ENCODE results near the gene CHRNA3.

Gene CHRNA3

DNA sequence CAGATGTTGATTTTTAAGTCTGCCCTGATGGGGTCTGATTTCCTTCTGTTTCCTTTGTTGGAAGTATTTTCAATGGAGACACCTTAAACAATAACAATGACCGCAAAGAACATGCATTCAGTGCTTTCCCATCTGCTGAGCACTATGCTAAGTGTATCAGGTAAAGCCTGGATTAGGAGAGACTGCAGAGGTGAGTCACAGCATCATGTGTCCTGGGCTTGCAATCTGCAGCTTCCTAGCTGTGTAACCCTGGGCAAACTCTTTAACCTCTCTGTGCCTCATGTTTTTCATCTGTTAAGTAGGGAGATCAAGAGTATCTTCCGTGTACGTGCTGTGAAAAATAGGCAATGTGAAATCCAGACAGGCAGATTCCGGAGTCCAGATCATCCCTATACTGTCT lies 33.5 kb upstream of the CHRNA3 start:
- Histone ChIP-seq H3K4me1 (ENCODE audit: control insufficient read depth, insufficient read depth, low read length) (no peaks in the 10 kb centered on the region), H3K36me3 (ENCODE audit: control insufficient read depth in 2 of 2, insufficient read depth in 1 of 2, low read length in 2 of 2) (no peaks in the 10 kb centered on the region), H3K9me3 (ENCODE audit: control insufficient read depth, insufficient read depth, low read depth, low read length) (no peaks in the 10 kb centered on the region), H3K27ac (ENCODE audit: extremely low read depth, low read depth, low read length) (no peak overlapping the region), H3K4me3 (ENCODE audit: low read depth, low read length) (no peak overlapping the region)
- POLR2A ChIA-PET: no interaction called here
- CTCF ChIA-PET: interaction anchor here (0.7 to 4.7 kb wide), 2 partner anchors 17 to 55 kb away, joined by 4 to 19 read pairs; no protein-coding TSS in a partner anchor
- TF ChIP-seq ZNF560 (tag by site-specific recombination; IDR thresholded peaks at IDR 0.05; ENCODE audit: borderline replicate concordance) (no peak), KLF1 (tag by site-specific recombination; IDR thresholded peaks at IDR 0.05) (no peak), ZXDB (tag by site-specific recombination; IDR thresholded peaks at IDR 0.05) (no peak), ZNF785 (tag by site-specific recombination; IDR thresholded peaks at IDR 0.05) (no peak), KLF7 (tag by site-specific recombination; IDR thresholded peaks at IDR 0.05; ENCODE audit: borderline replicate concordance) (no peak)
- TF ChIP-seq, protein P1, sequence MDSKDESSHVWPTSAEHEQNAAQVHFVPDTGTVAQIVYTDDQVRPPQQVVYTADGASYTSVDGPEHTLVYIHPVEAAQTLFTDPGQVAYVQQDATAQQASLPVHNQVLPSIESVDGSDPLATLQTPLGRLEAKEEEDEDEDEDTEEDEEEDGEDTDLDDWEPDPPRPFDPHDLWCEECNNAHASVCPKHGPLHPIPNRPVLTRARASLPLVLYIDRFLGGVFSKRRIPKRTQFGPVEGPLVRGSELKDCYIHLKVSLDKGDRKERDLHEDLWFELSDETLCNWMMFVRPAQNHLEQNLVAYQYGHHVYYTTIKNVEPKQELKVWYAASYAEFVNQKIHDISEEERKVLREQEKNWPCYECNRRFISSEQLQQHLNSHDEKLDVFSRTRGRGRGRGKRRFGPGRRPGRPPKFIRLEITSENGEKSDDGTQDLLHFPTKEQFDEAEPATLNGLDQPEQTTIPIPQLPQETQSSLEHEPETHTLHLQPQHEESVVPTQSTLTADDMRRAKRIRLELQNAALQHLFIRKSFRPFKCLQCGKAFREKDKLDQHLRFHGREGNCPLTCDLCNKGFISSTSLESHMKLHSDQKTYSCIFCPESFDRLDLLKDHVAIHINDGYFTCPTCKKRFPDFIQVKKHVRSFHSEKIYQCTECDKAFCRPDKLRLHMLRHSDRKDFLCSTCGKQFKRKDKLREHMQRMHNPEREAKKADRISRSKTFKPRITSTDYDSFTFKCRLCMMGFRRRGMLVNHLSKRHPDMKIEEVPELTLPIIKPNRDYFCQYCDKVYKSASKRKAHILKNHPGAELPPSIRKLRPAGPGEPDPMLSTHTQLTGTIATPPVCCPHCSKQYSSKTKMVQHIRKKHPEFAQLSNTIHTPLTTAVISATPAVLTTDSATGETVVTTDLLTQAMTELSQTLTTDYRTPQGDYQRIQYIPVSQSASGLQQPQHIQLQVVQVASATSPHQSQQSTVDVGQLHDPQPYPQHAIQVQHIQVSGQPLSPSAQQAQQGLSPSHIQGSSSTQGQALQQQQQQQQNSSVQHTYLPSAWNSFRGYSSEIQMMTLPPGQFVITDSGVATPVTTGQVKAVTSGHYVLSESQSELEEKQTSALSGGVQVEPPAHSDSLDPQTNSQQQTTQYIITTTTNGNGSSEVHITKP (tag by site-specific recombination; IDR thresholded peaks at IDR 0.05): no peak
- TF ChIP-seq, protein P2, sequence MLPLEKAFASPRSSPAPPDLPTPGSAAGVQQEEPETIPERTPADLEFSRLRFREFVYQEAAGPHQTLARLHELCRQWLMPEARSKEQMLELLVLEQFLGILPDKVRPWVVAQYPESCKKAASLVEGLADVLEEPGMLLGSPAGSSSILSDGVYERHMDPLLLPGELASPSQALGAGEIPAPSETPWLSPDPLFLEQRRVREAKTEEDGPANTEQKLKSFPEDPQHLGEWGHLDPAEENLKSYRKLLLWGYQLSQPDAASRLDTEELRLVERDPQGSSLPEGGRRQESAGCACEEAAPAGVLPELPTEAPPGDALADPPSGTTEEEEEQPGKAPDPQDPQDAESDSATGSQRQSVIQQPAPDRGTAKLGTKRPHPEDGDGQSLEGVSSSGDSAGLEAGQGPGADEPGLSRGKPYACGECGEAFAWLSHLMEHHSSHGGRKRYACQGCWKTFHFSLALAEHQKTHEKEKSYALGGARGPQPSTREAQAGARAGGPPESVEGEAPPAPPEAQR (tag by site-specific recombination; IDR thresholded peaks at IDR 0.05): no peak
- TF ChIP-seq, protein P3, sequence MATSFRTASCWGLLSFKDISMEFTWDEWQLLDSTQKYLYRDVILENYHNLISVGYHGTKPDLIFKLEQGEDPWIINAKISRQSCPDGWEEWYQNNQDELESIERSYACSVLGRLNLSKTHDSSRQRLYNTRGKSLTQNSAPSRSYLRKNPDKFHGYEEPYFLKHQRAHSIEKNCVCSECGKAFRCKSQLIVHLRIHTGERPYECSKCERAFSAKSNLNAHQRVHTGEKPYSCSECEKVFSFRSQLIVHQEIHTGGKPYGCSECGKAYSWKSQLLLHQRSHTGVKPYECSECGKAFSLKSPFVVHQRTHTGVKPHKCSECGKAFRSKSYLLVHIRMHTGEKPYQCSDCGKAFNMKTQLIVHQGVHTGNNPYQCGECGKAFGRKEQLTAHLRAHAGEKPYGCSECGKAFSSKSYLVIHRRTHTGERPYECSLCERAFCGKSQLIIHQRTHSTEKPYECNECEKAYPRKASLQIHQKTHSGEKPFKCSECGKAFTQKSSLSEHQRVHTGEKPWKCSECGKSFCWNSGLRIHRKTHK (tag by site-specific recombination; IDR thresholded peaks at IDR 0.05): no peak

DNA sequence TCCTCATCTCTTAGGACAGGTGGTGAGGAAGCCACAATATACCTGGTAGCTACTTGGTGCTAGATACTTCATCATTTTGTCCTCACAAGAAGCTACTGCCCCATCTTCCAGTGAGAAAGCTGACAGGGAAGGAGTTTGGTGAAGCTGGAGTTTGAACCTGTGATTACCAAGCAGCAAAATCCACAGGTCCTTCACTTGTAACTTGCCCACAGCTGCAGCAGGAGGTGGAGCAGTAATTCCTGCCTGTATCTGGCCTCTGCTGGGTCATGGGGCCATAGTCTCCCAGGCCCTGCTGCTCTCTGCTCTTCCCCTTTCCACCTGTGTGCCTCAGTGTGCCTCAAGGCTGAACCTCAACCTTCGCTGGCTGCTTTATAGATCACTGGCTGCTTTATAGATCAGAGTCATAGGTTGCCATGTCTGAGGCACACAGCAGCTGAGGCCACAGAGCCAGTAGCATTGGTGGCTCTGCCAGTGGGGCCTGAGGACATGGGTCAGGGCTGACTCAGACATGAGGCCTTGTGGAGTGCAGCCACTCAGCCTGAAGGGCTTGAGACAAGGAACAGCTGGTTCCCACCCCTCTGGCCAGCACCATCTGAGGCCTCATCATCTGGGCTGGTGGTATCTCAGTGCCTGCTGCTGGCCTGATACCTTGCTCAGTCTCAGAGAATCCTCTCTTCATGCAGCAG lies 31.3 kb upstream of the CHRNA3 start:
- Histone ChIP-seq H3K4me3 (ENCODE audit: low read depth, low read length) (no peak overlapping the region), H3K36me3 (ENCODE audit: control insufficient read depth in 2 of 2, insufficient read depth in 1 of 2, low read length in 2 of 2) (no peaks in the 10 kb centered on the region), H3K27ac (ENCODE audit: extremely low read depth, low read depth, low read length) (no peak overlapping the region), H3K4me1 (ENCODE audit: control insufficient read depth, insufficient read depth, low read length) (no peaks in the 10 kb centered on the region), H3K9me3 (ENCODE audit: control insufficient read depth, insufficient read depth, low read depth, low read length) (no peaks in the 10 kb centered on the region)
- CTCF ChIA-PET: interaction anchor here (0.7 to 4.7 kb wide), 4 partner anchors 13 to 168 kb away, joined by 3 to 19 read pairs (median 10); no protein-coding TSS in a partner anchor
- TF ChIP-seq SCRT2 (tag by site-specific recombination; IDR thresholded peaks at IDR 0.05) (peak; percentile 61; the same call in 1 of the 2 replicates), ZNF133 (tag by site-specific recombination; IDR thresholded peaks at IDR 0.05) (no peak), OSR2 (tag by site-specific recombination; IDR thresholded peaks at IDR 0.05) (no peak), KLF9 (tag by site-specific recombination; IDR thresholded peaks at IDR 0.05; ENCODE audit: low read depth) (no peak), SCRT1 (tag by site-specific recombination; IDR thresholded peaks at IDR 0.05; ENCODE audit: borderline replicate concordance) (0 out of 2 replicates have a peak, but pooled peaks have one; percentile 68), ZFP3 (tag by site-specific recombination; IDR thresholded peaks at IDR 0.05; ENCODE audit: low read depth) (no peak)
- TF ChIP-seq, protein P4, sequence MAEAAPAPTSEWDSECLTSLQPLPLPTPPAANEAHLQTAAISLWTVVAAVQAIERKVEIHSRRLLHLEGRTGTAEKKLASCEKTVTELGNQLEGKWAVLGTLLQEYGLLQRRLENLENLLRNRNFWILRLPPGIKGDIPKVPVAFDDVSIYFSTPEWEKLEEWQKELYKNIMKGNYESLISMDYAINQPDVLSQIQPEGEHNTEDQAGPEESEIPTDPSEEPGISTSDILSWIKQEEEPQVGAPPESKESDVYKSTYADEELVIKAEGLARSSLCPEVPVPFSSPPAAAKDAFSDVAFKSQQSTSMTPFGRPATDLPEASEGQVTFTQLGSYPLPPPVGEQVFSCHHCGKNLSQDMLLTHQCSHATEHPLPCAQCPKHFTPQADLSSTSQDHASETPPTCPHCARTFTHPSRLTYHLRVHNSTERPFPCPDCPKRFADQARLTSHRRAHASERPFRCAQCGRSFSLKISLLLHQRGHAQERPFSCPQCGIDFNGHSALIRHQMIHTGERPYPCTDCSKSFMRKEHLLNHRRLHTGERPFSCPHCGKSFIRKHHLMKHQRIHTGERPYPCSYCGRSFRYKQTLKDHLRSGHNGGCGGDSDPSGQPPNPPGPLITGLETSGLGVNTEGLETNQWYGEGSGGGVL (tag by site-specific recombination; IDR thresholded peaks at IDR 0.05): no peak
- POLR2A ChIA-PET: no interaction called here
